HEK293 (cell line): Measurements from ENCODE around the gene RMP24.

Experiments
- HIC1 ChIP-seq: fragments of 450-650 bp; formaldehyde crosslinking; IDR thresholded peaks from 2 replicates; pipeline ENCODE4 v1.5.1; 2016; ENCODE audit warnings: missing biosample characterization, missing genetic modification characterization
- KLF16 ChIP-seq: fragments of 450-650 bp; formaldehyde crosslinking; IDR thresholded peaks from 2 replicates; pipeline ENCODE4 v1.5.1; 2017; ENCODE audit warnings: missing biosample characterization, missing genetic modification characterization
- KLF8 ChIP-seq: fragments of 450-650 bp; formaldehyde crosslinking; IDR thresholded peaks from 2 replicates; pipeline ENCODE4 v1.5.1; 2016; ENCODE audit warnings: missing biosample characterization, missing genetic modification characterization
- MYNN ChIP-seq: fragments of 450-650 bp; formaldehyde crosslinking; IDR thresholded peaks from 2 replicates; pipeline ENCODE4 v1.5.1; 2016; ENCODE audit warnings: missing biosample characterization, missing genetic modification characterization, borderline replicate concordance
- RBAK ChIP-seq: fragments of 450-650 bp; formaldehyde crosslinking; IDR thresholded peaks from 2 replicates; pipeline ENCODE4 v1.5.1; 2016; ENCODE audit warnings: missing biosample characterization, missing genetic modification characterization
- TCF7L2 ChIP-seq: IDR thresholded peaks from 2 replicates; pipeline ENCODE4 v1.6.1; 2011; ENCODE audit warnings: low read depth, mild to moderate bottlenecking, inconsistent platforms, low read length, moderate library complexity, borderline replicate concordance
- WT1 ChIP-seq: fragments of 450-650 bp; formaldehyde crosslinking; IDR thresholded peaks from 2 replicates; pipeline ENCODE4 v1.5.1; 2016; ENCODE audit warnings: missing biosample characterization, missing genetic modification characterization
- YY1 ChIP-seq: fragments of 450-650 bp; formaldehyde crosslinking; IDR thresholded peaks from 2 replicates; pipeline ENCODE4 v1.5.1; 2018; ENCODE audit warnings: missing biosample characterization, missing genetic modification characterization
- ZBTB48 ChIP-seq: fragments of 450-650 bp; formaldehyde crosslinking; IDR thresholded peaks from 2 replicates; pipeline ENCODE4 v1.5.1; 2016; ENCODE audit warnings: missing biosample characterization, missing genetic modification characterization
- ZFP41 ChIP-seq: fragments of 450-650 bp; formaldehyde crosslinking; IDR thresholded peaks from 2 replicates; pipeline ENCODE4 v1.5.1; 2016; ENCODE audit warnings: missing biosample characterization, missing genetic modification characterization, borderline replicate concordance
- ZNF132 ChIP-seq: fragments of 450-650 bp; formaldehyde crosslinking; IDR thresholded peaks from 2 replicates; pipeline ENCODE4 v1.5.1; 2017; ENCODE audit warnings: missing biosample characterization, missing genetic modification characterization, borderline replicate concordance
- ZNF148 ChIP-seq: fragments of 450-650 bp; formaldehyde crosslinking; IDR thresholded peaks from 2 replicates; pipeline ENCODE4 v1.5.0; 2017; ENCODE audit warnings: missing biosample characterization, missing genetic modification characterization, borderline replicate concordance
- ZNF155 ChIP-seq: fragments of 450-650 bp; formaldehyde crosslinking; IDR thresholded peaks from 2 replicates; pipeline ENCODE4 v1.5.1; 2016; ENCODE audit warnings: missing biosample characterization, missing genetic modification characterization
- ZNF16 ChIP-seq: fragments of 450-650 bp; formaldehyde crosslinking; IDR thresholded peaks from 2 replicates; pipeline ENCODE4 v1.5.1; 2016; ENCODE audit warnings: low read depth, missing biosample characterization, missing genetic modification characterization
- ZNF23 ChIP-seq: fragments of 450-650 bp; formaldehyde crosslinking; IDR thresholded peaks from 2 replicates; pipeline ENCODE4 v1.5.1; 2016; ENCODE audit warnings: missing biosample characterization, missing genetic modification characterization, borderline replicate concordance
- ZNF24 ChIP-seq: fragments of 450-650 bp; formaldehyde crosslinking; IDR thresholded peaks from 2 replicates; pipeline ENCODE4 v1.5.1; 2016; ENCODE audit warnings: missing biosample characterization, missing genetic modification characterization
- ZNF341 ChIP-seq: fragments of 450-650 bp; formaldehyde crosslinking; IDR thresholded peaks from 2 replicates; pipeline ENCODE4; 2016; ENCODE audit warnings: low read depth, missing biosample characterization, missing genetic modification characterization
- ZNF37A ChIP-seq: fragments of 450-650 bp; IDR thresholded peaks from 2 replicates; pipeline ENCODE4 v1.5.1; 2018; ENCODE audit warnings: missing biosample characterization, missing genetic modification characterization
- ZNF391 ChIP-seq: fragments of 450-650 bp; formaldehyde crosslinking; IDR thresholded peaks from 2 replicates; pipeline ENCODE4 v1.5.1; 2016; ENCODE audit warnings: low read depth, missing biosample characterization, missing genetic modification characterization, borderline replicate concordance
- ZNF423 ChIP-seq: fragments of 450-650 bp; formaldehyde crosslinking; IDR thresholded peaks from 2 replicates; pipeline ENCODE4 v1.5.1; 2016; ENCODE audit warnings: missing biosample characterization, missing genetic modification characterization
- ZNF48 ChIP-seq: fragments of 450-650 bp; formaldehyde crosslinking; IDR thresholded peaks from 2 replicates; pipeline ENCODE4 v1.5.1; 2016; ENCODE audit warnings: missing biosample characterization, missing genetic modification characterization
- ZNF513 ChIP-seq: fragments of 450-650 bp; IDR thresholded peaks from 2 replicates; pipeline ENCODE4 v1.5.1; 2018; ENCODE audit warnings: missing biosample characterization, missing genetic modification characterization
- ZNF544 ChIP-seq: fragments of 450-650 bp; formaldehyde crosslinking; IDR thresholded peaks from 2 replicates; pipeline ENCODE4 v1.5.0; 2017; ENCODE audit warnings: missing biosample characterization, missing genetic modification characterization
- ZNF548 ChIP-seq: fragments of 450-650 bp; formaldehyde crosslinking; IDR thresholded peaks from 2 replicates; pipeline ENCODE4 v1.5.1; 2016; ENCODE audit warnings: missing biosample characterization, missing genetic modification characterization
- ZNF549 ChIP-seq: fragments of 450-650 bp; IDR thresholded peaks from 2 replicates; pipeline ENCODE4 v1.5.1; 2018; ENCODE audit warnings: missing biosample characterization, missing genetic modification characterization, mild to moderate bottlenecking, inconsistent platforms, moderate library complexity
- ZNF624 ChIP-seq: fragments of 450-650 bp; formaldehyde crosslinking; IDR thresholded peaks from 2 replicates; pipeline ENCODE4 v1.5.1; 2017; ENCODE audit warnings: missing biosample characterization, missing genetic modification characterization
- ZNF629 ChIP-seq: fragments of 450-650 bp; formaldehyde crosslinking; IDR thresholded peaks from 2 replicates; pipeline ENCODE4 v1.5.1; 2017; ENCODE audit warnings: missing biosample characterization, missing genetic modification characterization
- ZNF768 ChIP-seq: fragments of 450-650 bp; formaldehyde crosslinking; IDR thresholded peaks from 2 replicates; pipeline ENCODE4 v1.5.1; 2018; ENCODE audit warnings: missing biosample characterization, mild to moderate bottlenecking, missing genetic modification characterization
- ZNF791 ChIP-seq: fragments of 450-650 bp; formaldehyde crosslinking; IDR thresholded peaks from 2 replicates; pipeline ENCODE4 v1.5.1; 2016; ENCODE audit warnings: missing biosample characterization, missing genetic modification characterization
- ZNF792 ChIP-seq: fragments of 450-650 bp; formaldehyde crosslinking; IDR thresholded peaks from 2 replicates; pipeline ENCODE4 v1.5.1; 2016; ENCODE audit warnings: missing biosample characterization, missing genetic modification characterization
- ZNF830 ChIP-seq: fragments of 450-650 bp; IDR thresholded peaks from 2 replicates; pipeline ENCODE4 v1.5.0; 2018; ENCODE audit warnings: missing biosample characterization, missing genetic modification characterization, low read depth, mild to moderate bottlenecking, moderate library complexity
- TF ChIP-seq, protein P1 (sequence below): fragments of 450-650 bp; formaldehyde crosslinking; IDR thresholded peaks from 2 replicates; pipeline ENCODE4 v1.5.1; 2016; ENCODE audit warnings: missing biosample characterization, missing genetic modification characterization
- TF ChIP-seq, protein P2 (sequence below): fragments of 450-650 bp; formaldehyde crosslinking; IDR thresholded peaks from 2 replicates; pipeline ENCODE4 v1.5.1; 2016; ENCODE audit warnings: missing biosample characterization, missing genetic modification characterization

The RMP24 gene

GRCh38 chr18:35972197-35973000, at the start of gene RMP24 (continued):
- peak; percentile 29; the same call in 1 of the 2 replicates for TF ChIP-seq HIC1 (tag by site-specific recombination)
- TF ChIP-seq ZNF341 (tag by site-specific recombination): peak; percentile 75; the same call in 1 of the 2 replicates
- TF ChIP-seq ZNF544 (tag by site-specific recombination): no peak
- no peak for TF ChIP-seq ZFP41 (tag by site-specific recombination)
- TF ChIP-seq, protein P1, sequence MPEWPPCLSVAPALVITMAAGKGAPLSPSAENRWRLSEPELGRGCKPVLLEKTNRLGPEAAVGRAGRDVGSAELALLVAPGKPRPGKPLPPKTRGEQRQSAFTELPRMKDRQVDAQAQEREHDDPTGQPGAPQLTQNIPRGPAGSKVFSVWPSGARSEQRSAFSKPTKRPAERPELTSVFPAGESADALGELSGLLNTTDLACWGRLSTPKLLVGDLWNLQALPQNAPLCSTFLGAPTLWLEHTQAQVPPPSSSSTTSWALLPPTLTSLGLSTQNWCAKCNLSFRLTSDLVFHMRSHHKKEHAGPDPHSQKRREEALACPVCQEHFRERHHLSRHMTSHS: no peak
- no peak for TF ChIP-seq ZNF513
- no peak for TF ChIP-seq ZNF549 (tag by site-specific recombination)
- no peak for TF ChIP-seq ZNF23 (tag by site-specific recombination)
- TF ChIP-seq ZNF830 (tag by site-specific recombination): no peak
- TF ChIP-seq KLF8 (tag by site-specific recombination): peak; percentile 90
- TF ChIP-seq ZNF391 (tag by site-specific recombination): no peak; the same call in 1 of the 2 replicates
- no peak for TF ChIP-seq ZNF423 (tag by site-specific recombination)
- TF ChIP-seq KLF16 (tag by site-specific recombination): peak; percentile 98
- TF ChIP-seq ZNF155 (tag by site-specific recombination): no peak
- no peak for TF ChIP-seq ZNF132 (tag by site-specific recombination)
- TF ChIP-seq ZBTB48: no peak; the same call in 1 of the 2 replicates
- TF ChIP-seq, protein P2, sequence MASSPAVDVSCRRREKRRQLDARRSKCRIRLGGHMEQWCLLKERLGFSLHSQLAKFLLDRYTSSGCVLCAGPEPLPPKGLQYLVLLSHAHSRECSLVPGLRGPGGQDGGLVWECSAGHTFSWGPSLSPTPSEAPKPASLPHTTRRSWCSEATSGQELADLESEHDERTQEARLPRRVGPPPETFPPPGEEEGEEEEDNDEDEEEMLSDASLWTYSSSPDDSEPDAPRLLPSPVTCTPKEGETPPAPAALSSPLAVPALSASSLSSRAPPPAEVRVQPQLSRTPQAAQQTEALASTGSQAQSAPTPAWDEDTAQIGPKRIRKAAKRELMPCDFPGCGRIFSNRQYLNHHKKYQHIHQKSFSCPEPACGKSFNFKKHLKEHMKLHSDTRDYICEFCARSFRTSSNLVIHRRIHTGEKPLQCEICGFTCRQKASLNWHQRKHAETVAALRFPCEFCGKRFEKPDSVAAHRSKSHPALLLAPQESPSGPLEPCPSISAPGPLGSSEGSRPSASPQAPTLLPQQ (tag by site-specific recombination): peak; percentile 94
- TF ChIP-seq ZNF791 (tag by site-specific recombination): no peak
- TF ChIP-seq MYNN (tag by site-specific recombination): no peak
- TF ChIP-seq ZNF624 (tag by site-specific recombination): no peak
- no peak for TF ChIP-seq ZNF37A (tag by site-specific recombination)
- peak; percentile 62; the same call in 1 of the 2 replicates for TF ChIP-seq ZNF24 (tag by site-specific recombination)
- no peak for TF ChIP-seq ZNF48 (tag by site-specific recombination)
- TF ChIP-seq ZNF548 (tag by site-specific recombination): no peak
- no peak; the same call in 1 of the 2 replicates for TF ChIP-seq TCF7L2
- TF ChIP-seq WT1: 0 out of 2 replicates have a peak, but pooled peaks have one; percentile 19
- no peak; the same call in 1 of the 2 replicates for TF ChIP-seq ZNF768 (tag by site-specific recombination)
- peak; percentile 47 for TF ChIP-seq YY1 (tag by site-specific recombination)
- TF ChIP-seq ZNF629 (tag by site-specific recombination): peak; percentile 73
- no peak for TF ChIP-seq ZNF792
- TF ChIP-seq ZNF16: no peak
- no peak for TF ChIP-seq RBAK (tag by site-specific recombination)
- no peak for TF ChIP-seq ZNF148 (tag by site-specific recombination)
